SK-N-SH treated with all-trans-retinoic acid at 6 μM for 48 hours (cell line): ENCODE results near the gene PCSK5.

Source experiments
- ATAC-seq: fragments of 200-7000 bp; cut with Tn5 transposase; 3 replicates; pipeline ENCODE4 v1.9.1; 2020; ENCODE audit warnings: mild to moderate bottlenecking, moderate library complexity
- ARNTL ChIP-seq: fragments of 450-650 bp; formaldehyde crosslinking; IDR thresholded peaks from 2 replicates; pipeline ENCODE4 v1.5.0; 2020; ENCODE audit warnings: low read depth, mild to moderate bottlenecking, moderate library complexity, borderline replicate concordance
- BACH2 ChIP-seq: fragments of 250-450 bp; sonication (Bioruptor Pico); IDR thresholded peaks from 2 replicates; pipeline ENCODE4 v1.9.0; 2021; ENCODE audit warnings: mild to moderate bottlenecking, borderline replicate concordance
- CSDC2 ChIP-seq: fragments of 250-450 bp; sonication (Bioruptor Pico); IDR thresholded peaks from 2 replicates; pipeline ENCODE4 v1.5.0; 2020; ENCODE audit warnings: mild to moderate bottlenecking, moderate library complexity
- ESRRG ChIP-seq: fragments of 250-450 bp; sonication (Bioruptor Pico); IDR thresholded peaks from 2 replicates; pipeline ENCODE4 v1.6.1; 2021; ENCODE audit warnings: mild to moderate bottlenecking
- OSR1 ChIP-seq: fragments of 250-450 bp; sonication (Bioruptor Pico); IDR thresholded peaks from 2 replicates; pipeline ENCODE4 v1.8.0; 2022; ENCODE audit warnings: moderate library complexity, mild to moderate bottlenecking, inconsistent platforms
- PPARA ChIP-seq: fragments of 250-450 bp; sonication (Bioruptor Pico); IDR thresholded peaks from 2 replicates; pipeline ENCODE4 v1.5.0; 2020; ENCODE audit warnings: mild to moderate bottlenecking, borderline replicate concordance
- RARB ChIP-seq: fragments of 250-450 bp; sonication (Bioruptor Pico); IDR thresholded peaks from 2 replicates; pipeline ENCODE4 v1.8.0; 2021; ENCODE audit warnings: mild to moderate bottlenecking, moderate library complexity
- SNAI2 ChIP-seq: fragments of 250-450 bp; sonication (Bioruptor Pico); IDR thresholded peaks from 2 replicates; pipeline ENCODE4 v1.5.0; 2020; ENCODE audit warnings: mild to moderate bottlenecking, moderate library complexity
- TCF4 ChIP-seq: fragments of 250-450 bp; sonication (Bioruptor Pico); IDR thresholded peaks from 2 replicates; pipeline ENCODE4 v1.8.0; 2021; ENCODE audit warnings: mild to moderate bottlenecking, moderate library complexity, borderline replicate concordance
- TOX ChIP-seq: fragments of 250-450 bp; sonication (Bioruptor Pico); IDR thresholded peaks from 2 replicates; pipeline ENCODE4 v1.8.0; 2021; ENCODE audit warnings: mild to moderate bottlenecking, moderate library complexity, borderline replicate concordance
- ZC3H10 ChIP-seq: fragments of 250-450 bp; sonication (Bioruptor Pico); IDR thresholded peaks from 2 replicates; pipeline ENCODE4 v1.5.1; 2021; ENCODE audit warnings: mild to moderate bottlenecking, moderate library complexity
- ZFP3 ChIP-seq: fragments of 250-450 bp; sonication (Bioruptor Pico); IDR thresholded peaks from 2 replicates; pipeline ENCODE4 v1.5.0; 2020; ENCODE audit warnings: mild to moderate bottlenecking, moderate library complexity
- ZFP30 ChIP-seq: fragments of 450-650 bp; formaldehyde crosslinking; IDR thresholded peaks from 2 replicates; pipeline ENCODE4 v1.5.0; 2022; ENCODE audit warnings: mild to moderate bottlenecking, moderate library complexity
- ZNF565 ChIP-seq: fragments of 450-650 bp; formaldehyde crosslinking; conservative IDR thresholded peaks from 2 replicates; pipeline ENCODE4 v1.5.0; 2020; ENCODE audit warnings: low read depth, mild to moderate bottlenecking, moderate library complexity
- ZNF70 ChIP-seq: fragments of 450-650 bp; formaldehyde crosslinking; IDR thresholded peaks from 2 replicates; pipeline ENCODE4 v1.5.0; 2020; ENCODE audit warnings: mild to moderate bottlenecking, moderate library complexity
- ZNF8 ChIP-seq: fragments of 450-650 bp; formaldehyde crosslinking; IDR thresholded peaks from 2 replicates; pipeline ENCODE4 v1.5.0; 2020; ENCODE audit warnings: mild to moderate bottlenecking, moderate library complexity
- TF ChIP-seq, protein P1 (sequence below): fragments of 250-450 bp; sonication (Bioruptor Pico); IDR thresholded peaks from 2 replicates; pipeline ENCODE4 v1.5.1; 2021; ENCODE audit warnings: mild to moderate bottlenecking, moderate library complexity
- TF ChIP-seq, protein P2 (sequence below): fragments of 250-450 bp; sonication (Bioruptor Pico); IDR thresholded peaks from 2 replicates; pipeline ENCODE4 v1.8.0; 2021; ENCODE audit warnings: low read depth, mild to moderate bottlenecking, moderate library complexity, borderline replicate concordance
- TF ChIP-seq, protein P3 (sequence below): fragments of 250-450 bp; sonication (Bioruptor Pico); IDR thresholded peaks from 2 replicates; pipeline ENCODE4 v1.5.1; 2020; ENCODE audit warnings: low read depth, mild to moderate bottlenecking, moderate library complexity
- TF ChIP-seq, protein P4 (sequence below): fragments of 250-450 bp; sonication (Bioruptor Pico); IDR thresholded peaks from 2 replicates; pipeline ENCODE4 v1.8.0; 2020; ENCODE audit warnings: mild to moderate bottlenecking, moderate library complexity, borderline replicate concordance

PCSK5 gene

DNA sequence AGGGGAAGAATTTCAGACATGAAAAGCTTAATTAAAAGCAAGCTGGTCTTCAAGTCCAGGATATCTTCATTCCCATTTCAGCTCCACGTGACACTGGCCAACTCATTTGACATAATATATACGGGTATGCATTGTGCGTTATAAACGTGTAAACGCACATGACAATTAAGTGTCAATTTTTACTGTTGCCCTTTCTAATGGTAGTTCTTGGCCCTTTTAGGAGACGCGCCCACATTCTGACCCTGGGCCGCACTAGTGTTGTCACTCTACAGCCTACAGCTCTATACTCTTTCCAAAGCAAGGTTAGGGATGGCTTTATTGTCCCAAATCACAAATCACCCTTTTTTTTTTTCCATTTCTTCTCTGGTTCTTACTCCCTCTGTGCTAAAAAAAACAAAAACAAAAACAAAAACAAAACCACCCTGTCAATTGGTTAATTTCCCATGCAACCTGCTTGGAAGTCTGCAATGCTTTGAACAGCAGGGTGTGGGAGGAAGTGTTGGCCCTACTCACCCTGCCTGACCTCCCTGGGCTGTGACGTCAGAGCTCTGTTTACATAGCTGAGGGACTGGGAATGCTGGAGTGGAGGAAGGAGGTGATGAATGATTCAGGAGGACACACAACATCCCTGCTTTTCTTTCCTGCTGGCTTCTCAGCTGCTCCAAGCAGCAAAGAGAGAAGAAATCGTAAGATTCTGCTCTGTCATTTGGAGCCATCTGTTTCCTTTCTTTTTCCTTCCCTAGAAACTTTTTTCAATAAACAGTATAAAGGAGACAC lies 484.5 kb downstream of the PCSK5 start:
- ATAC-seq: 0 out of 3 replicates have a peak, but pooled peaks have one; percentile 24
- TF ChIP-seq, protein P1, sequence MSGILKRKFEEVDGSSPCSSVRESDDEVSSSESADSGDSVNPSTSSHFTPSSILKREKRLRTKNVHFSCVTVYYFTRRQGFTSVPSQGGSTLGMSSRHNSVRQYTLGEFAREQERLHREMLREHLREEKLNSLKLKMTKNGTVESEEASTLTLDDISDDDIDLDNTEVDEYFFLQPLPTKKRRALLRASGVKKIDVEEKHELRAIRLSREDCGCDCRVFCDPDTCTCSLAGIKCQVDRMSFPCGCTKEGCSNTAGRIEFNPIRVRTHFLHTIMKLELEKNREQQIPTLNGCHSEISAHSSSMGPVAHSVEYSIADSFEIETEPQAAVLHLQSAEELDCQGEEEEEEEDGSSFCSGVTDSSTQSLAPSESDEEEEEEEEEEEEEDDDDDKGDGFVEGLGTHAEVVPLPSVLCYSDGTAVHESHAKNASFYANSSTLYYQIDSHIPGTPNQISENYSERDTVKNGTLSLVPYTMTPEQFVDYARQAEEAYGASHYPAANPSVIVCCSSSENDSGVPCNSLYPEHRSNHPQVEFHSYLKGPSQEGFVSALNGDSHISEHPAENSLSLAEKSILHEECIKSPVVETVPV (CRISPR knock-in tag): no peak
- TF ChIP-seq ZNF8 (CRISPR knock-in tag): no peak
- no peak for TF ChIP-seq SNAI2 (CRISPR knock-in tag)
- TF ChIP-seq ZNF70 (CRISPR knock-in tag): no peak
- TF ChIP-seq, protein P2, sequence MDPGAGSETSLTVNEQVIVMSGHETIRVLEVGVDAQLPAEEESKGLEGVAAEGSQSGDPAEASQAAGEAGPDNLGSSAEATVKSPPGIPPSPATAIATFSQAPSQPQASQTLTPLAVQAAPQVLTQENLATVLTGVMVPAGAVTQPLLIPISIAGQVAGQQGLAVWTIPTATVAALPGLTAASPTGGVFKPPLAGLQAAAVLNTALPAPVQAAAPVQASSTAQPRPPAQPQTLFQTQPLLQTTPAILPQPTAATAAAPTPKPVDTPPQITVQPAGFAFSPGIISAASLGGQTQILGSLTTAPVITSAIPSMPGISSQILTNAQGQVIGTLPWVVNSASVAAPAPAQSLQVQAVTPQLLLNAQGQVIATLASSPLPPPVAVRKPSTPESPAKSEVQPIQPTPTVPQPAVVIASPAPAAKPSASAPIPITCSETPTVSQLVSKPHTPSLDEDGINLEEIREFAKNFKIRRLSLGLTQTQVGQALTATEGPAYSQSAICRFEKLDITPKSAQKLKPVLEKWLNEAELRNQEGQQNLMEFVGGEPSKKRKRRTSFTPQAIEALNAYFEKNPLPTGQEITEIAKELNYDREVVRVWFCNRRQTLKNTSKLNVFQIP (CRISPR knock-in tag): no peak
- no peak for TF ChIP-seq CSDC2 (CRISPR knock-in tag)
- TF ChIP-seq ARNTL (CRISPR knock-in tag): no peak
- TF ChIP-seq ZFP30 (CRISPR knock-in tag): no peak
- TF ChIP-seq PPARA (CRISPR knock-in tag): no peak
- TF ChIP-seq ZC3H10 (CRISPR knock-in tag): no peak
- TF ChIP-seq BACH2 (CRISPR knock-in tag): no peak
- TF ChIP-seq, protein P3, sequence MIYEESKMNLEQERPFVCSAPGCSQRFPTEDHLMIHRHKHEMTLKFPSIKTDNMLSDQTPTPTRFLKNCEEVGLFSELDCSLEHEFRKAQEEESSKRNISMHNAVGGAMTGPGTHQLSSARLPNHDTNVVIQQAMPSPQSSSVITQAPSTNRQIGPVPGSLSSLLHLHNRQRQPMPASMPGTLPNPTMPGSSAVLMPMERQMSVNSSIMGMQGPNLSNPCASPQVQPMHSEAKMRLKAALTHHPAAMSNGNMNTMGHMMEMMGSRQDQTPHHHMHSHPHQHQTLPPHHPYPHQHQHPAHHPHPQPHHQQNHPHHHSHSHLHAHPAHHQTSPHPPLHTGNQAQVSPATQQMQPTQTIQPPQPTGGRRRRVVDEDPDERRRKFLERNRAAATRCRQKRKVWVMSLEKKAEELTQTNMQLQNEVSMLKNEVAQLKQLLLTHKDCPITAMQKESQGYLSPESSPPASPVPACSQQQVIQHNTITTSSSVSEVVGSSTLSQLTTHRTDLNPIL (CRISPR knock-in tag): no peak
- TF ChIP-seq OSR1 (CRISPR knock-in tag): no peak
- no peak for TF ChIP-seq ZFP3 (CRISPR knock-in tag)

DNA sequence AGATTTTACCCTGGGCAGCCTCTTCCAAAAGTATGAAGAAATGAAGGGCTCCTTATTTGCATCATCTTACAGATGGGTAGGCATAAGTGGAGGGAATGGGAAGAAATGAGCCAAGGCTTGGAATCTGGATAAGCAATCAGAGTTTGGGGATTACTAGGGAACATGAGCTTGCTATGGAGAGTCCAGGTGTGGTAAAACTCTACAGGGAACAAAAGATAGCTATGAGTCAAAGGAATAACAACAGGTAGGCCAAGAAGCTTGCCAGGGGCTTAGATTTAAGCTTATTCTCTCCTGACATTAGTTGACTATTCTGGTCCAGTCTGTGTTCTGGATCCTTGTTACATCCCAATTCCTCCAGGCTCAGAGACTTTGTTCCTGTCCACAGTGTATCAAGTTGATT lies 487.3 kb downstream of the PCSK5 start:
- no peak for TF ChIP-seq PPARA (CRISPR knock-in tag)
- TF ChIP-seq ZC3H10 (CRISPR knock-in tag): no peak
- TF ChIP-seq TOX: no peak
- TF ChIP-seq, all 23 proteins: peak for 0

DNA sequence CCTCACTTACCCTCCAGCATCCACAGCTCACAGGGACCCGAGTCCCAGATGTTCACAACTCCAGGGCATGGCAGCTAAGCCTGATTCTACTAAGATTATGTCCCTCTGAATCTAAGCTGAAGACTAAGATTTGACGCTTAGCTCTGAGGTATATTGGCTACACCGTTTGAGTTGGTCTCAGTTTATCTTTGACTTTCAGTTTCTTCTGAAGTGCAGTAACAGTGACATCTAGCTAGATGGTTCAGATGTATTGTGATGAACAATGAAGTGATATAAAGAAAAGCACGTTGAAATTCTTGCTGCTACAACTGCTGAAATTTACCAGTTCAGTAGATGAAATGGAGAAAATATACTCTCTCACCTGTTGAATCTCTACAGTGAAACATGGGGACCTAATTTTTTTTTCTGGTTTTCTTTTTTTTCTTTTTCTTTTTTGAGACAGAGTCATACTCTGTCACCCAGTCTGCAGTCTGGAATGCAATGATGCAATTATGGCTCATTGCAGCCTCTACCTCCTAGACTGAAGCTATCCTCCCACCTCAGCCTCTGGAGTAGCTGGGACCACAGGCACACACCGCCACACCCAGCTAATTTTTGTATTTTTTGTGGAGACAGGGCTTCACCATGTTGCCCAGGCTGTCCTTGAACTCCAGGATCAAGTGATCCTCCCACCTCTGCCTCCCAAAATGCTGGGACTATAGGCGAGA lies 488.0 kb downstream of the PCSK5 start:
- no peak for ATAC-seq
- TF ChIP-seq, protein P4, sequence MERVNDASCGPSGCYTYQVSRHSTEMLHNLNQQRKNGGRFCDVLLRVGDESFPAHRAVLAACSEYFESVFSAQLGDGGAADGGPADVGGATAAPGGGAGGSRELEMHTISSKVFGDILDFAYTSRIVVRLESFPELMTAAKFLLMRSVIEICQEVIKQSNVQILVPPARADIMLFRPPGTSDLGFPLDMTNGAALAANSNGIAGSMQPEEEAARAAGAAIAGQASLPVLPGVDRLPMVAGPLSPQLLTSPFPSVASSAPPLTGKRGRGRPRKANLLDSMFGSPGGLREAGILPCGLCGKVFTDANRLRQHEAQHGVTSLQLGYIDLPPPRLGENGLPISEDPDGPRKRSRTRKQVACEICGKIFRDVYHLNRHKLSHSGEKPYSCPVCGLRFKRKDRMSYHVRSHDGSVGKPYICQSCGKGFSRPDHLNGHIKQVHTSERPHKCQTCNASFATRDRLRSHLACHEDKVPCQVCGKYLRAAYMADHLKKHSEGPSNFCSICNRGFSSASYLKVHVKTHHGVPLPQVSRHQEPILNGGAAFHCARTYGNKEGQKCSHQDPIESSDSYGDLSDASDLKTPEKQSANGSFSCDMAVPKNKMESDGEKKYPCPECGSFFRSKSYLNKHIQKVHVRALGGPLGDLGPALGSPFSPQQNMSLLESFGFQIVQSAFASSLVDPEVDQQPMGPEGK: no peak
- TF ChIP-seq ZC3H10 (CRISPR knock-in tag): no peak
- TF ChIP-seq, protein P1 (CRISPR knock-in tag): no peak
- TF ChIP-seq RARB: no peak
- TF ChIP-seq BACH2 (CRISPR knock-in tag): no peak
- no peak for TF ChIP-seq ESRRG
- no peak for TF ChIP-seq ZNF565 (CRISPR knock-in tag)
- no peak for TF ChIP-seq SNAI2 (CRISPR knock-in tag)
- no peak for TF ChIP-seq PPARA (CRISPR knock-in tag)
- TF ChIP-seq, protein P2 (CRISPR knock-in tag): no peak
- TF ChIP-seq TOX: no peak
- no peak for TF ChIP-seq OSR1 (CRISPR knock-in tag)
- TF ChIP-seq TCF4 (CRISPR knock-in tag): no peak
- TF ChIP-seq ZFP3 (CRISPR knock-in tag): no peak
- TF ChIP-seq, all 23 proteins: peak for 0

More for the DNA sequence above, 487.3 kb downstream of the PCSK5 start:
- ATAC-seq: no peak
